Natural killer cell (primary cell): ENCODE results near the gene CDH23. TPM values are rescaled to one million over a fixed set of nuclear protein-coding genes. Genes with fewer than 3 reads are reported as not detected.

Experiments used
- ATAC-seq, 3 donors: fragments of 150-1000 bp in 2 of 3; fragments of 200-7000 bp in 1 of 3; cut with Tn5 transposase; 1 replicate in 1 of 3; 2 replicates in 2 of 3; pipeline ENCODE4 v1.10.0; 2021; ENCODE audit warnings: mild to moderate bottlenecking in 2 of 3, moderate library complexity in 2 of 3
- DNase-seq, 2 donors: peaks; one replicate each; pipeline versions ENCODE4 v3.0.0 to v3.0.0-alpha.2; 2013 to 2021; ENCODE audit warnings: mixed read lengths in 1 of 2
- H3K27ac ChIP-seq: one replicate; pipeline ENCODE4 v1.5.1; 2013; ENCODE audit warnings: mild to moderate bottlenecking, low read length
- H3K27me3 ChIP-seq: one replicate; pipeline ENCODE4 v1.6.1; 2013; ENCODE audit warnings: low read length; ENCODE audit not compliant: control insufficient read depth, insufficient read depth
- H3K36me3 ChIP-seq: one replicate; pipeline ENCODE4 v1.6.1; 2013; ENCODE audit warnings: low read length; ENCODE audit not compliant: control insufficient read depth, insufficient read depth
- H3K4me1 ChIP-seq: one replicate; pipeline ENCODE4 v1.6.1; 2013; ENCODE audit warnings: low read length; ENCODE audit not compliant: control insufficient read depth, insufficient read depth
- H3K4me3 ChIP-seq: one replicate; pipeline ENCODE4 v1.5.1; 2013; ENCODE audit warnings: low read length
- H3K9me3 ChIP-seq: one replicate; pipeline ENCODE4 v1.6.1; 2013; ENCODE audit warnings: low read length; ENCODE audit not compliant: control insufficient read depth, insufficient read depth
- H3K27ac Mint-ChIP-seq, 2 donors: one replicate each; pipeline ENCODE4 v1.8.0; 2022; ENCODE audit warnings: mild to moderate bottlenecking in 2 of 2, mixed read lengths in 2 of 2, moderate library complexity in 1 of 2
- H3K27me3 Mint-ChIP-seq, 2 donors: one replicate each; pipeline ENCODE4 v1.8.0; 2022; ENCODE audit warnings: low read depth in 2 of 2, mixed read lengths in 2 of 2
- H3K36me3 Mint-ChIP-seq: one replicate; pipeline ENCODE4 v1.8.0; 2022; ENCODE audit warnings: mixed read lengths
- H3K4me1 Mint-ChIP-seq, 2 donors: one replicate each; pipeline ENCODE4 v1.8.0; 2022; ENCODE audit warnings: mixed read lengths in 2 of 2
- H3K4me3 Mint-ChIP-seq: one replicate; pipeline ENCODE4 v1.8.0; 2022; ENCODE audit warnings: mild to moderate bottlenecking, moderate library complexity, mixed read lengths
- H3K9me3 Mint-ChIP-seq, 2 donors: one replicate each; pipeline ENCODE4 v1.8.0; 2022; ENCODE audit warnings: mixed read lengths in 2 of 2
- CTCF ChIP-seq: fragments of 200-600 bp; IDR thresholded peaks from one replicate; pipeline ENCODE4 v1.8.0; 2022; ENCODE audit warnings: antibody characterized with exemption
- WGBS: methylation state at CpG from one replicate; pipeline ENCODE4 v1.1.7; 2013; ENCODE audit warnings: missing lambda C conversion rate; ENCODE audit not compliant: insufficient coverage; 5-methylcytosine and 5-hydroxymethylcytosine counted together
- intact Hi-C: fragments of 100-400 bp; cut with micrococcal nuclease; formaldehyde crosslinking; loops from one replicate; pipeline ENCODE4 v1.14.2; 2022
- total RNA-seq, 4 donors: library from RNA; stranded (reverse); fragments of 120-200 nt in 1 of 4; gene quantifications; one replicate each; pipeline versions ENCODE4 v1.2.3 to v1.2.4, GENCODE V29; 2013 to 2022

CDH23 gene
- total RNA-seq, 3 donors from 2014 or later (not counting 1 experiment from before 2014, with no cell fraction given), result 1.2 to 6.0 (median 4.3) TPM

GRCh38 chr10:71539442-71540118 lies 142.9 kb downstream of the CDH23 start:
- Mint-ChIP-seq H3K27ac (no peak overlapping the region), H3K27me3 (peaks cover 0 to 7% of the 10 kb centered on the region in 2 donors), H3K4me3 (no peak overlapping the region), H3K9me3 (no peaks in the 10 kb centered on the region), H3K4me1 (no peaks in the 10 kb centered on the region), H3K36me3 (no peaks in the 10 kb centered on the region)
- Histone ChIP-seq H3K4me1 (no peaks in the 10 kb centered on the region), H3K36me3 (no peaks in the 10 kb centered on the region), H3K27me3 (no peaks in the 10 kb centered on the region), H3K27ac (no peak overlapping the region), H3K9me3 (no peaks in the 10 kb centered on the region), H3K4me3 (no peak overlapping the region)
- WGBS, result 71% methylated on average over 3 of the region's 3 CpGs
- intact Hi-C loops, result no loop called here
- no peak for TF ChIP-seq CTCF
- DNase-seq, result no peak
- ATAC-seq, result no peak

- no peaks in the 10 kb centered on the region for H3K4me1 ChIP-seq
- no peaks in the 10 kb centered on the region for H3K9me3 ChIP-seq
- Mint-ChIP-seq H3K4me1 (no peaks in the 10 kb centered on the region), H3K4me3 (no peak overlapping the region), H3K36me3 (no peaks in the 10 kb centered on the region), H3K9me3 (no peaks in the 10 kb centered on the region), H3K27me3 (peaks cover 0 to 9% of the 10 kb centered on the region in 2 donors), H3K27ac (no peak overlapping the region)
- no peak for DNase-seq
- whole genome bisulfite sequencing, result 83% methylated on average over 6 of the region's 7 CpGs
- no peaks in the 10 kb centered on the region for H3K27me3 ChIP-seq
- no peak overlapping the region for H3K4me3 ChIP-seq
- H3K36me3 ChIP-seq, result no peaks in the 10 kb centered on the region
- no peak for TF ChIP-seq CTCF
- ATAC-seq, result no peak
- intact Hi-C loops, result no loop called here
- H3K27ac ChIP-seq, result no peak overlapping the region
These were observed 145.8 kb downstream of the CDH23 start for GRCh38 chr10:71542478-71542877.

- H3K36me3 Mint-ChIP-seq, result no peaks in the 10 kb centered on the region
- no peaks in the 10 kb centered on the region for H3K9me3 Mint-ChIP-seq
- H3K4me3 Mint-ChIP-seq, result no peak overlapping the region
- no peaks in the 10 kb centered on the region for H3K4me1 Mint-ChIP-seq
- no peaks in the 10 kb centered on the region for H3K27me3 ChIP-seq
- no peak for ATAC-seq
- H3K27ac Mint-ChIP-seq, result no peak overlapping the region
- intact Hi-C loops, result no loop called here
- H3K27me3 Mint-ChIP-seq, result peaks cover 0 to 7% of the 10 kb centered on the region in 2 donors
- H3K4me3 ChIP-seq, result no peak overlapping the region
- DNase-seq, result no peak
- no peaks in the 10 kb centered on the region for H3K4me1 ChIP-seq
- WGBS, result 45% methylated on average over 1 of the region's 3 CpGs
- no peaks in the 10 kb centered on the region for H3K36me3 ChIP-seq
- H3K9me3 ChIP-seq, result no peaks in the 10 kb centered on the region
- H3K27ac ChIP-seq, result no peak overlapping the region
- no peak for TF ChIP-seq CTCF
These were observed 147.0 kb downstream of the CDH23 start for GRCh38 chr10:71543608-71544170.

- Histone ChIP-seq H3K27me3 (no peaks in the 10 kb centered on the region), H3K4me1 (no peaks in the 10 kb centered on the region), H3K9me3 (no peaks in the 10 kb centered on the region), H3K27ac (no peak overlapping the region), H3K4me3 (no peak overlapping the region), H3K36me3 (no peaks in the 10 kb centered on the region)
- no peak overlapping the region for H3K27ac Mint-ChIP-seq
- H3K36me3 Mint-ChIP-seq, result no peaks in the 10 kb centered on the region
- ATAC-seq (no peak), DNase-seq (no peak)
- H3K27me3 Mint-ChIP-seq, result peaks cover 0 to 7% of the 10 kb centered on the region in 2 donors
- H3K4me3 Mint-ChIP-seq, result no peak overlapping the region
- H3K4me1 Mint-ChIP-seq, result no peaks in the 10 kb centered on the region
- no peak for TF ChIP-seq CTCF
- 87% methylated on average over 10 of the region's 10 CpGs for WGBS
- no peaks in the 10 kb centered on the region for H3K9me3 Mint-ChIP-seq
- intact Hi-C loops, result no loop called here
These were observed 148.3 kb downstream of the CDH23 start for GRCh38 chr10:71545001-71545400.
